ENCODE measurements around the gene SYNGR3. TPM values are rescaled to one million over a fixed set of nuclear protein-coding genes. Genes with fewer than 3 reads are reported as not detected.

SYNGR3 gene
- total and polyA plus RNA-seq, 5 donors, result 0.57 to 1.4 (median 0.75) TPM

- intact Hi-C loops (cut with DNase I), result no loop called here
Observed at GRCh38 chr16:2015947-2016208, 26.1 kb downstream of the SYNGR3 start.

DNA sequence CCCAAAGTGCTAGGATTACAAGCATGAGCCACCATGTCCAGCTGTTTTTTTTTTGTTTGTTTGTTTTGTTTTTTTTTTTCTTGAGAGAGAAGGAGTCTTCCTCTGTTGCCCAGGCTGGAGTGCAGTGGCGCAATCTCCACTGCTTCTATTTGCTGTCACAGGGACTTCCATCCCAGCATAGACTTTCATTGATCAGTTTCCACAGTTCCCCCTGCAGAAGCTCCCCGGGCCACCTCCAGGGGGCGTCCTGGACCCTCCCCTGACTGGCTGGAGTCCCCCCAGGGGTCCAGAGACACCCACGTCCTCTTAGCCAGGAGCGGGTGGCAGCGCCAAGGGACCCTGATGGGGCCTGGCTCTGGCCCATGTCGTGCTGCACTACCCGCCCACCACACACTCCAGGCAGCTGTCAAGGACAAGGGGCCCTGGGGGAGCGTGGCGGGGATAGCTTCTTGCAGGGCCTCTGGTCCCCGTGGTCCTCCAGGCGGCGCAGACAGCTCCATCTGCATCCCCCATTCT, 26.7 kb downstream of the SYNGR3 start:
- 27% methylated on average over 13 of the region's 13 CpGs for WGBS
- intact Hi-C loops (cut with DNase I), result no loop called here
- H3K27me3 ChIP-seq (ENCODE audit: control insufficient read depth, insufficient read depth), result no peaks in the 10 kb centered on the region
- H3K9me3 ChIP-seq (ENCODE audit: control insufficient read depth, low read length), result no peaks in the 10 kb centered on the region
- ATAC-seq (no peak), DNase-seq (peak in 1 of 3 donors; percentile 56)
- H3K4me3 ChIP-seq (ENCODE audit: low read length), result no peak overlapping the region
- no peaks in the 10 kb centered on the region for H3K4me1 ChIP-seq (ENCODE audit: control insufficient read depth, insufficient read depth, low read length)
- H3K27ac ChIP-seq (ENCODE audit: low read length), result no peak overlapping the region

More at GRCh38 chr16:2015947-2016208, 26.1 kb downstream of the SYNGR3 start:
- Histone ChIP-seq H3K9me3 (ENCODE audit: control insufficient read depth, low read length) (no peaks in the 10 kb centered on the region), H3K4me3 (ENCODE audit: low read length) (no peak overlapping the region), H3K27me3 (ENCODE audit: control insufficient read depth, insufficient read depth) (no peaks in the 10 kb centered on the region), H3K27ac (ENCODE audit: low read length) (no peak overlapping the region), H3K4me1 (ENCODE audit: control insufficient read depth, insufficient read depth, low read length) (no peaks in the 10 kb centered on the region)
- WGBS, result 79% methylated on average over 7 of the region's 7 CpGs
- no peak for DNase-seq
- ATAC-seq, result no peak

- 2% methylated on average over 33 of the region's 33 CpGs for WGBS
- Histone ChIP-seq H3K4me1 (ENCODE audit: control insufficient read depth, insufficient read depth, low read length) (peaks cover 5% of the 10 kb centered on the region), H3K4me3 (ENCODE audit: low read length) (no peak within 1 kb of the TSS), H3K9me3 (ENCODE audit: control insufficient read depth, low read length) (no peaks in the 10 kb centered on the region), H3K27me3 (ENCODE audit: control insufficient read depth, insufficient read depth) (no peaks in the 10 kb centered on the region), H3K27ac (ENCODE audit: low read length) (no peak within 1 kb of the TSS)
- intact Hi-C loops (cut with DNase I), result no loop called here
- ATAC-seq (no peak), DNase-seq (peak; percentile 8 to 71 (median 61))
Observed at GRCh38 chr16:2019518-2019920, 29.7 kb downstream of the SYNGR3 start, which contains the start of gene NPW. Gene NPW (plus strand): TSS chr16:2019785.

DNA sequence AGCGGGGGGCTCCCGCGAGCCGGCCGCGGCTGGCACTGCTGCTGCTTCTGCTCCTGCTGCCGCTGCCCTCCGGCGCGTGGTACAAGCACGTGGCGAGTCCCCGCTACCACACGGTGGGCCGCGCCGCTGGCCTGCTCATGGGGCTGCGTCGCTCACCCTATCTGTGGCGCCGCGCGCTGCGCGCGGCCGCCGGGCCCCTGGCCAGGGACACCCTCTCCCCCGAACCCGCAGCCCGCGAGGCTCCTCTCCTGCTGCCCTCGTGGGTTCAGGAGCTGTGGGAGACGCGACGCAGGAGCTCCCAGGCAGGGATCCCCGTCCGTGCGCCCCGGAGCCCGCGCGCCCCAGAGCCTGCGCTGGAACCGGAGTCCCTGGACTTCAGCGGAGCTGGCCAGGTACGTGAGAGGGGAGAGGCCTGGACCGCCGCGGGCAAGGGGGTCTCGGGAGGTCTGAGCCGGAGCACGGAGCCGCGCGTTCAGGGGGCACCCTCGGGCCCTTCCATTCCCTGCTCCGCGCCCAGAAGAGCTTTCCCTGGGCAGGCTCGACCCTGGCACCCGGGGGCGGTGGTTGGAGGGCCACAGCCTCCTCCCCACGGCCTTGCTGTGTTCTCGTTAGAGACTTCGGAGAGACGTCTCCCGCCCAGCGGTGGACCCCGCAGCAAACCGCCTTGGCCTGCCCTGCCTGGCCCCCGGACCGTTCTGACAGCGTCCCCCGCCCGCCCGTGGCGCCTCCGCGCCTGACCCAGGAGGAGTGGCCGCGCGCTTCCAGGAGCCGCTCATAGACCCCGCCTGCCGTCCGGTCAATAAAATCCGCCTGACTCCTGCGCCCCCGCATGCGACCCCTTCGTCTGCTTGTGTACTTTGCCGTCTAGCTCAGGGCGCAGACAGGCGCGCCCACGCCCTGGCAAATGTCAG, 30.4 kb downstream of the SYNGR3 start:
- WGBS, result 1% methylated on average over 96 of the region's 96 CpGs
- H3K4me3 ChIP-seq (ENCODE audit: low read length), result no peak overlapping the region
- intact Hi-C loops (cut with DNase I), result loop anchor here in 3 of 4 donors (5.0 to 10.0 kb wide), 2 partner anchors 122 to 125 kb away; partner anchors contain the start of gene RAB26 (in 1 of the 3)
- H3K27me3 ChIP-seq (ENCODE audit: control insufficient read depth, insufficient read depth), result no peaks in the 10 kb centered on the region
- no peak for ATAC-seq
- H3K4me1 ChIP-seq (ENCODE audit: control insufficient read depth, insufficient read depth, low read length), result peaks cover 5% of the 10 kb centered on the region
- no peak overlapping the region for H3K27ac ChIP-seq (ENCODE audit: low read length)
- DNase-seq, result peak; percentile 10 to 50 (median 49)
- H3K9me3 ChIP-seq (ENCODE audit: control insufficient read depth, low read length), result no peaks in the 10 kb centered on the region

- Histone ChIP-seq H3K9me3 (ENCODE audit: control insufficient read depth, low read length) (no peaks in the 10 kb centered on the region), H3K4me3 (ENCODE audit: low read length) (peak overlapping the region; percentile 7), H3K27ac (ENCODE audit: low read length) (no peak overlapping the region), H3K4me1 (ENCODE audit: control insufficient read depth, insufficient read depth, low read length) (peaks cover 5% of the 10 kb centered on the region), H3K27me3 (ENCODE audit: control insufficient read depth, insufficient read depth) (no peaks in the 10 kb centered on the region)
- WGBS, result 2% methylated on average over 14 of the region's 14 CpGs
- peak; percentile 14 to 27 for ATAC-seq
- peak in 2 of 3 donors; percentile 78 for DNase-seq
- intact Hi-C loops (cut with DNase I), result loop anchor here (2.0 to 10.0 kb wide), 3 partner anchors 118 to 122 kb away; partner anchors contain the start of gene RAB26 (in 1 of the 4)
Observed at GRCh38 chr16:2022723-2023091, 32.9 kb downstream of the SYNGR3 start.

- Histone ChIP-seq H3K27me3 (ENCODE audit: control insufficient read depth, insufficient read depth) (no peaks in the 10 kb centered on the region), H3K4me1 (ENCODE audit: control insufficient read depth, insufficient read depth, low read length) (peaks cover 5% of the 10 kb centered on the region), H3K4me3 (ENCODE audit: low read length) (peak overlapping the region; percentile 8), H3K9me3 (ENCODE audit: control insufficient read depth, low read length) (no peaks in the 10 kb centered on the region), H3K27ac (ENCODE audit: low read length) (peak overlapping the region; percentile 71)
- ATAC-seq (peak; percentile 90), DNase-seq (peak; percentile 91 to 98 (median 97))
- WGBS, result 12% methylated on average over 53 of the region's 53 CpGs
- intact Hi-C loops (cut with DNase I), result loop anchor here (2.0 to 10.0 kb wide), 3 partner anchors 117 to 121 kb away; partner anchors contain the start of gene RAB26 (in 1 of the 4)
Observed at GRCh38 chr16:2023092-2024031, 33.6 kb downstream of the SYNGR3 start.

- ATAC-seq, result no peak
Observed at GRCh38 chr16:2024032-2024420, 34.3 kb downstream of the SYNGR3 start.

GRCh38 chr16:2025251-2025650, 35.5 kb downstream of the SYNGR3 start:
- Histone ChIP-seq H3K4me3 (ENCODE audit: low read length) (no peak overlapping the region), H3K27ac (ENCODE audit: low read length) (no peak overlapping the region), H3K27me3 (ENCODE audit: control insufficient read depth, insufficient read depth) (no peaks in the 10 kb centered on the region), H3K9me3 (ENCODE audit: control insufficient read depth, low read length) (no peaks in the 10 kb centered on the region), H3K4me1 (ENCODE audit: control insufficient read depth, insufficient read depth, low read length) (peaks cover 5% of the 10 kb centered on the region)
- DNase-seq, result peak in 1 of 3 donors; percentile 61
- no peak for ATAC-seq
- intact Hi-C loops (cut with DNase I), result loop anchor here in 1 of 4 donors (10.0 kb wide), 1 partner anchor 120 kb away; the partner anchor contains the start of gene RAB26
- 90% methylated on average over 14 of the region's 14 CpGs for WGBS

More at GRCh38 chr16:2024032-2024420, 34.3 kb downstream of the SYNGR3 start:
- Histone ChIP-seq H3K27ac (ENCODE audit: low read length) (peak overlapping the region; percentile 71), H3K4me3 (ENCODE audit: low read length) (no peak overlapping the region), H3K9me3 (ENCODE audit: control insufficient read depth, low read length) (no peaks in the 10 kb centered on the region), H3K27me3 (ENCODE audit: control insufficient read depth, insufficient read depth) (no peaks in the 10 kb centered on the region), H3K4me1 (ENCODE audit: control insufficient read depth, insufficient read depth, low read length) (peaks cover 5% of the 10 kb centered on the region)
- whole genome bisulfite sequencing, result 74% methylated on average over 12 of the region's 12 CpGs
- DNase-seq, result peak in 1 of 3 donors; percentile 45
- intact Hi-C loops (cut with DNase I), result loop anchor here in 3 of 4 donors (5.0 to 10.0 kb wide), 2 partner anchors 118 to 121 kb away; partner anchors contain the start of gene RAB26 (in 1 of the 3)

DNA sequence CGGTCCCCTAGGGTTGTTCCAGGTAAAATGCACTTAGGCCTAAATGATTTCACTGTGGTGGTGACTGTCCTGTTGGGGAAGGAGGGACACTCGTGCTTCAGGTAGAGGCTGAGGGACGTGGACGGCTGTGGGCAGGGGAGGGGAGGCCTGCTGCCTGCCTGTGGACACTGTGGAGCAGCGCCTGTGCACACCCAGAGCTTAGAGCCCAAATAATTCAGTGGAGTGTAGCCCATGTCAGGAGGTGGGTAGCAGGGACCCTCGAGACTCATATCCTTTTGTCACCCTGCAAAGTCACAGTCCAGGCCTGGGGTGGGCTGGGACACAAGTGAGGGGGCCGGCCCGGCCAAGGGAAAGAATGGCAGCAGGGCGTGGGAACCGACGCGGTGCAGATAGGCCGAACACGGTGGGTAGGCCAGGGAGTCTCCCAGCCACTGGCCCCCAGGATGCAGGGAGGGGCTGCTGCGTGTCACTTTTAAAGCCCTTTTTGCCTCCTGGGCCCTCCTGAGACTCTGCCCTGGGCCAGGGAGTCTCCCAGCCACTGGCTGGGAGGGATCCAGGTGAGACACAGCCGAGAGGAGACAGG, 36.2 kb downstream of the SYNGR3 start:
- DNase-seq, result peak in 2 of 3 donors; percentile 62 to 64
- H3K27ac ChIP-seq (ENCODE audit: low read length), result peak overlapping the region; percentile 13
- H3K4me3 ChIP-seq (ENCODE audit: low read length), result peak overlapping the region; percentile 94
- ATAC-seq, result no peak
- intact Hi-C loops (cut with DNase I), result loop anchor here in 1 of 4 donors (10.0 kb wide), 1 partner anchor 119 kb away; the partner anchor contains the start of gene RAB26
- H3K9me3 ChIP-seq (ENCODE audit: control insufficient read depth, low read length), result no peaks in the 10 kb centered on the region
- no peaks in the 10 kb centered on the region for H3K27me3 ChIP-seq (ENCODE audit: control insufficient read depth, insufficient read depth)
- peaks cover 5% of the 10 kb centered on the region for H3K4me1 ChIP-seq (ENCODE audit: control insufficient read depth, insufficient read depth, low read length)
- 70% methylated on average over 16 of the region's 16 CpGs for WGBS

GRCh38 chr16:2026461-2027023, 36.8 kb downstream of the SYNGR3 start, which contains the start of gene NHERF2:
Gene NHERF2 (plus strand): TSS chr16:2026902. CDS start chr16:2027006, 104 bp downstream.
- peak within 1 kb of the TSS; percentile 64 for H3K27ac ChIP-seq (ENCODE audit: low read length)
- intact Hi-C loops (cut with DNase I), result loop anchor here in 1 of 4 donors (10.0 kb wide), 1 partner anchor 118 kb away; the partner anchor contains the start of gene RAB26
- H3K4me3 ChIP-seq (ENCODE audit: low read length), result peak within 1 kb of the TSS; percentile 94
- peaks cover 5% of the 10 kb centered on the region for H3K4me1 ChIP-seq (ENCODE audit: control insufficient read depth, insufficient read depth, low read length)
- no peaks in the 10 kb centered on the region for H3K27me3 ChIP-seq (ENCODE audit: control insufficient read depth, insufficient read depth)
- DNase-seq (peak in 2 of 3 donors; percentile 80 to 83), ATAC-seq (peak; percentile 2 to 10)
- H3K9me3 ChIP-seq (ENCODE audit: control insufficient read depth, low read length), result no peaks in the 10 kb centered on the region
- 8% methylated on average over 59 of the region's 59 CpGs for WGBS
